Suprapubic skin (tissue), 4 donors: ENCODE results near the gene RERE. TPM values are rescaled to one million over a fixed set of nuclear protein-coding genes. Genes with fewer than 3 reads are reported as not detected.
"Not testable (repeated sequence)": the region's sequence is repeated elsewhere in the genome, so short reads cannot be mapped to it uniquely, and the experiment has no call there.

ENCODE experiments used
- DNase-seq, 2 donors: peaks; one replicate each; pipeline ENCODE4 v3.0.0-alpha.2; 2019; ENCODE audit warnings: low spot score in 2 of 2
- H3K27ac ChIP-seq: fragments of 200-600 bp; sonication (generic); one replicate; pipeline ENCODE4 v1.5.1; 2019
- H3K27me3 ChIP-seq: fragments of 200-600 bp; sonication (generic); one replicate; pipeline ENCODE4 v1.5.1; 2019
- H3K36me3 ChIP-seq: fragments of 200-600 bp; sonication (generic); one replicate; pipeline ENCODE4 v1.5.1; 2019
- H3K4me1 ChIP-seq: fragments of 200-600 bp; sonication (generic); one replicate; pipeline ENCODE4 v1.5.1; 2019
- H3K4me3 ChIP-seq: fragments of 200-600 bp; sonication (generic); one replicate; pipeline ENCODE4 v1.5.1; 2019; ENCODE audit warnings: mild to moderate bottlenecking
- H3K9me3 ChIP-seq: fragments of 200-600 bp; sonication (generic); one replicate; pipeline ENCODE4 v1.5.1; 2019
- CTCF ChIP-seq, 2 donors: fragments of 200-600 bp in 1 of 2; fragments of 450-650 bp in 1 of 2; sonication (generic) in 1 of 2; IDR thresholded peaks; one replicate each; pipeline ENCODE4 v1.5.1; 2016 to 2019; ENCODE audit warnings: antibody characterized with exemption in 2 of 2, mild to moderate bottlenecking in 1 of 2, moderate library complexity in 1 of 2
- EP300 ChIP-seq: sonication (generic); formaldehyde crosslinking; IDR thresholded peaks from one replicate; pipeline ENCODE4 v1.6.1; 2017; ENCODE audit warnings: antibody characterized with exemption
- POLR2A ChIP-seq, 2 donors: fragments of 450-650 bp; IDR thresholded peaks; one replicate each; pipeline ENCODE4 v1.6.1; 2017; ENCODE audit warnings: antibody characterized with exemption in 2 of 2, mild to moderate bottlenecking in 2 of 2, moderate library complexity in 2 of 2
- POLR2AphosphoS5 ChIP-seq, 3 donors: sonication (generic); formaldehyde crosslinking; IDR thresholded peaks; one replicate each; pipeline ENCODE4 v1.6.1; 2017; ENCODE audit warnings: antibody characterized with exemption in 3 of 3
- WGBS: methylation state at CpG from one replicate; pipeline ENCODE4 v1.1.5; 2018; 5-methylcytosine and 5-hydroxymethylcytosine counted together
- total RNA-seq, 4 donors: library from RNA; depleted of rRNA; stranded (reverse); fragments of >200 nt; gene quantifications; one replicate each; pipeline ENCODE4 v1.1.0, GENCODE V29; 2016

RERE gene
- total RNA-seq, 4 donors from 2014 or later: 43.4 to 113 (median 83.3) TPM

- Histone ChIP-seq H3K27me3 (no peaks in the 10 kb centered on the region), H3K27ac (no peak overlapping the region), H3K9me3 (no peaks in the 10 kb centered on the region), H3K36me3 (no peaks in the 10 kb centered on the region), H3K4me1 (no peaks in the 10 kb centered on the region), H3K4me3 (no peak overlapping the region)
- no peak for DNase-seq
- TF ChIP-seq EP300: no peak
- no peak for TF ChIP-seq CTCF (IDR thresholded peaks at IDR 0.05)
- no peak for TF ChIP-seq POLR2AphosphoS5 (IDR thresholded peaks at IDR 0.05)
- no peak for TF ChIP-seq POLR2A (IDR thresholded peaks at IDR 0.05)
- 91% methylated on average over 7 of the region's 7 CpGs for WGBS
Observed at GRCh38 chr1:8839990-8840389, 22.6 kb upstream of the RERE start.

GRCh38 chr1:8835941-8836643 is 18.7 kb upstream of the RERE start:
- no peaks in the 10 kb centered on the region for H3K36me3 ChIP-seq
- no peaks in the 10 kb centered on the region for H3K4me1 ChIP-seq
- no peaks in the 10 kb centered on the region for H3K27me3 ChIP-seq
- no peak overlapping the region for H3K27ac ChIP-seq
- H3K9me3 ChIP-seq: no peaks in the 10 kb centered on the region
- peak in 1 of 2 donors; percentile 40 for DNase-seq
- WGBS: 60% methylated on average over 14 of the region's 14 CpGs
- TF ChIP-seq POLR2A (IDR thresholded peaks at IDR 0.05) (no peak), POLR2AphosphoS5 (IDR thresholded peaks at IDR 0.05) (no peak), CTCF (IDR thresholded peaks at IDR 0.05) (no peak), EP300 (no peak)
- no peak overlapping the region for H3K4me3 ChIP-seq

- Histone ChIP-seq H3K4me3 (no peak overlapping the region), H3K9me3 (no peaks in the 10 kb centered on the region), H3K27me3 (no peaks in the 10 kb centered on the region), H3K36me3 (no peaks in the 10 kb centered on the region), H3K27ac (no peak overlapping the region), H3K4me1 (peaks cover 4% of the 10 kb centered on the region)
- TF ChIP-seq CTCF (IDR thresholded peaks at IDR 0.05) (no peak), POLR2A (IDR thresholded peaks at IDR 0.05) (no peak), POLR2AphosphoS5 (IDR thresholded peaks at IDR 0.05) (no peak), EP300 (no peak)
- 59% methylated on average over 4 of the region's 4 CpGs for WGBS
- no peak for DNase-seq
Observed at GRCh38 chr1:8831340-8831739, 13.9 kb upstream of the RERE start.

- H3K4me3 ChIP-seq, H3K27me3 ChIP-seq, H3K36me3 ChIP-seq, H3K4me1 ChIP-seq, H3K27ac ChIP-seq, H3K9me3 ChIP-seq: not testable (repeated sequence)
- 85% methylated on average over 10 of the region's 10 CpGs for WGBS
- peak in 1 of 2 donors; percentile 46 for DNase-seq
Observed at GRCh38 chr1:8830732-8831131, 13.3 kb upstream of the RERE start.

GRCh38 chr1:8825985-8826481 is 8.6 kb upstream of the RERE start:
- no peak overlapping the region for H3K27ac ChIP-seq
- 67% methylated on average over 10 of the region's 10 CpGs for WGBS
- H3K4me3 ChIP-seq: no peak overlapping the region
- no peaks in the 10 kb centered on the region for H3K27me3 ChIP-seq
- peaks cover 26% of the 10 kb centered on the region for H3K4me1 ChIP-seq
- TF ChIP-seq POLR2AphosphoS5 (IDR thresholded peaks at IDR 0.05) (no peak), CTCF (IDR thresholded peaks at IDR 0.05) (no peak), EP300 (no peak), POLR2A (IDR thresholded peaks at IDR 0.05) (no peak)
- H3K36me3 ChIP-seq: no peaks in the 10 kb centered on the region
- peak in 1 of 2 donors; percentile 77 for DNase-seq
- no peaks in the 10 kb centered on the region for H3K9me3 ChIP-seq

- peaks cover 27% of the 10 kb centered on the region for H3K4me1 ChIP-seq
- no peaks in the 10 kb centered on the region for H3K9me3 ChIP-seq
- TF ChIP-seq POLR2A (IDR thresholded peaks at IDR 0.05): no peak
- no peak for TF ChIP-seq POLR2AphosphoS5 (IDR thresholded peaks at IDR 0.05)
- TF ChIP-seq EP300: no peak
- no peak for TF ChIP-seq CTCF (IDR thresholded peaks at IDR 0.05)
- H3K27ac ChIP-seq: no peak overlapping the region
- DNase-seq: peak in 1 of 2 donors; percentile 17
- H3K4me3 ChIP-seq: no peak overlapping the region
- WGBS: 54% methylated on average over 6 of the region's 6 CpGs
- no peaks in the 10 kb centered on the region for H3K36me3 ChIP-seq
- no peaks in the 10 kb centered on the region for H3K27me3 ChIP-seq
Observed at GRCh38 chr1:8823295-8823664, 5.8 kb upstream of the RERE start.
